GM13976 (cell line): ENCODE results near the gene LCN6.
"Not testable (repeated sequence)": the region's sequence is repeated elsewhere in the genome, so short reads cannot be mapped to it uniquely, and the experiment has no call there.

ENCODE experiments used
- DNase-seq: peaks from one replicate; pipeline ENCODE4 v3.0.0; 2012; ENCODE audit warnings: low spot score
- in situ Hi-C: fragments of 300-500 bp; cut with MboI; formaldehyde crosslinking; loops from one replicate; pipeline ENCODE4 v1.12.0; 2022; ENCODE audit warnings: low sequenced_read_pairs, mixed read lengths, inconsistent platforms; ENCODE audit not compliant: unreplicated experiment
- TF ChIP-seq, protein P1 (sequence below): IDR thresholded peaks from 2 replicates; pipeline ENCODE4 v1.5.1; 2012; ENCODE audit warnings: borderline replicate concordance, mild to moderate bottlenecking; ENCODE audit not compliant: insufficient read depth; ENCODE audit errors: extremely low read depth, missing control alignments, control extremely low read depth

Gene LCN6

DNA sequence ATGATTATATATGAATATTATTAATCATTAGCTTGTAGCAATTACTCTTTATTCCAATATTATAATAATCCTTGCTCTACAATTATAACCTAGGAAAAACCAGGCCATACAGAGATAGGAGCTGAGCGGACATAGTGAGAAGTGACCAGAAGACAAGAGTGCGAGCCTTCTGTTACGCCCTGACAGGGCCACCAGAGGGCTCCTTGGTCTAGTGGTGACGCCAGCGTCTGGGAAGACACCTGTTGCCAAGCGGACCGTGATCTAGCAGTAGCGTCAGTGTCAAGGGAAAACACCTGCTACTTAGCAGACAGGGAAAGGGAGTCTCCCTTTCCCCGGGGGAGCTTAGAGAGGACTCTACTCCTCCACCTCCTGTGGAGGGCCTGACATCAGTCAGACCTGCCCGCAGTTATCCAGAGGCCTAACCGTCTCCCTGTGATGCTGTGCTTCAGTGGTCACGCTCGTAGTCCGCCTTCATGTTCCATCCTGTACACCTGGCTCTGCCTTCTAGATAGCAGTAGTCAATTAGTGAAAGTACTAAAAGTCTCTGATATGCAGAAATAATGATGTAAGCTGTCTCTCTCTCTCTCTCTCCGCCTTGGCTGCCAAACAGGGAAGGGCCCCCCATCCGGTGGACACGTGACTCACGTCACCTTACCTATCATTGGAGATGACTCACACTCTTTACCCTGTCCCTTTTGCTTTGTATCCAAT, 18.2 kb upstream of the LCN6 start:
- DNase-seq, in situ Hi-C loops: not testable (repeated sequence)
- TF ChIP-seq, protein P1, sequence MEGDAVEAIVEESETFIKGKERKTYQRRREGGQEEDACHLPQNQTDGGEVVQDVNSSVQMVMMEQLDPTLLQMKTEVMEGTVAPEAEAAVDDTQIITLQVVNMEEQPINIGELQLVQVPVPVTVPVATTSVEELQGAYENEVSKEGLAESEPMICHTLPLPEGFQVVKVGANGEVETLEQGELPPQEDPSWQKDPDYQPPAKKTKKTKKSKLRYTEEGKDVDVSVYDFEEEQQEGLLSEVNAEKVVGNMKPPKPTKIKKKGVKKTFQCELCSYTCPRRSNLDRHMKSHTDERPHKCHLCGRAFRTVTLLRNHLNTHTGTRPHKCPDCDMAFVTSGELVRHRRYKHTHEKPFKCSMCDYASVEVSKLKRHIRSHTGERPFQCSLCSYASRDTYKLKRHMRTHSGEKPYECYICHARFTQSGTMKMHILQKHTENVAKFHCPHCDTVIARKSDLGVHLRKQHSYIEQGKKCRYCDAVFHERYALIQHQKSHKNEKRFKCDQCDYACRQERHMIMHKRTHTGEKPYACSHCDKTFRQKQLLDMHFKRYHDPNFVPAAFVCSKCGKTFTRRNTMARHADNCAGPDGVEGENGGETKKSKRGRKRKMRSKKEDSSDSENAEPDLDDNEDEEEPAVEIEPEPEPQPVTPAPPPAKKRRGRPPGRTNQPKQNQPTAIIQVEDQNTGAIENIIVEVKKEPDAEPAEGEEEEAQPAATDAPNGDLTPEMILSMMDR, result peak; percentile 37

- in situ Hi-C loops, result not testable (repeated sequence)
- DNase-seq, result peak; percentile 62
Measured at GRCh38 chr9:136765745-136766409, 17.6 kb upstream of the LCN6 start.

DNA sequence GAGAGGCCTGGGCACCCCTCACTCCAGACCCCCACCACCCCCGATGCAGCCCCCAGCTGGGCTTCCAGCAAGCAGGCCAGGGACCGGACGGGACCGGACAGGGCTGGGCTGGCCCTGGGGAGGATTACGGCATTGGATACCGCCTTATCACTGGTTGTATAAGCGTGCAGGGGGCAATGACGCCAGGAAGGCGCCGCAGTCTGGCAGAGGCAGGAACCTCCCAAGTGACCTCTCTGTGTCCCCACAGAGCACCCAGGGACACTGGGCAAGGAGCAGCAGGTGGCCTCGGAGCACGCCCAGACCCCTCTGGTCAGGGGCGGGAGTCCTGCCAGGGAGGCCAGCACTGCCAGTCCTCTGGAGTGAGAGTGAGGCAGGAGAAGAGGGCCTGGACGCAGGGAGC, 16.7 kb upstream of the LCN6 start:
- DNase-seq, result no peak
- in situ Hi-C loops, result no loop called here
- TF ChIP-seq, protein P1, result no peak

- TF ChIP-seq, protein P1, result no peak
- no peak for DNase-seq
- in situ Hi-C loops, result no loop called here
Measured at GRCh38 chr9:136764301-136764891, 16.1 kb upstream of the LCN6 start, which contains the start of gene LCN15. Gene LCN15 (minus strand): TSS chr9:136764518. CDS start chr9:136764488, 30 bp downstream.

- no peak for DNase-seq
- in situ Hi-C loops, result no loop called here
- TF ChIP-seq, protein P1, result no peak
Measured at GRCh38 chr9:136763649-136764035, 15.3 kb upstream of the LCN6 start.

DNA sequence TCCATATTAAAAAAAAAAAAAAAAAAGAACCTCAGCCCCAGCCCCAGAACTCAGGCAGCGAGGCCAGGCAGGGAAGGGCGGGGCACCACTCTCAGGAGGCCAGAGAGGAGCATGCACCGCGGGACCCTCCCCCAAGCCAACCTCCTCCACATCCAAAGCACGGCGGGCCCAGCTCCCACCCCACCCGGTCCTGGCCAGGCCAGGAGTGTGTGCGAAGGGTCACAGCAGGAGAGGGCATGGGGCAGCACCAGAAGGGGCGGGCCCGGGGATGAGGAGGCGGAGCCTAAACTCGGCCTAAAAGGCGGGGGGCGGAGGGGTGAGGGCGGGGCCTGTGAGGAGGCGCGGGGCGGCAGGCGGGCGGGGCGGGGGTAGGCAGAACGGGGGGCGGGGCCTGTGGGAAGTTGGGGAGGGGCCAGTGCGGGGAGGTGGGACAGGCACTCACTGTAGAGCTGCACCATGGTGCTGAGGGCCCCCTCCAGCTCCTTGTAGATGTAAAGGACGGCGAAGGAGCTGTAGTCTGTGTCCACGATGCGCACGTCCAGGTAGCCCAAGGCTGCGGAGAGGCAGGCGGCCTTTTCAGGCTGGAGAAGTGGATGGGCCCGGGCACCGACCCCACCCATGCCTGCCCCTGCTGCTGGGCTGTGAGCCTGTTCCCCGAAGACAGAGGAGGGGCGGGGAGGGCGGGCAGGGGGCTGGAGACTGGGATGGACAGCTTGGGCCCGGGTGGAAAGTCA, 14.8 kb upstream of the LCN6 start:
- peak; percentile 78 for DNase-seq
- TF ChIP-seq, protein P1, result no peak
- in situ Hi-C loops, result no loop called here
